WTC11 (cell line): ENCODE results near the gene ANGPTL2. TPM values are rescaled to one million over a fixed set of nuclear protein-coding genes. Genes with fewer than 3 reads are reported as not detected.

Experiments
- CREM ChIP-seq: sonication (generic); formaldehyde crosslinking; IDR thresholded peaks from 2 replicates; pipeline ENCODE4 v1.8.1; 2022; ENCODE audit warnings: mild to moderate bottlenecking, missing genetic modification reagents, moderate library complexity
- GABPB1 ChIP-seq: sonication (generic); formaldehyde crosslinking; IDR thresholded peaks from 2 replicates; pipeline ENCODE4 v1.8.1; 2023; ENCODE audit warnings: mild to moderate bottlenecking, missing genetic modification reagents
- GTF2I ChIP-seq: fragments of 250-450 bp; sonication (Bioruptor Pico); conservative IDR thresholded peaks from 2 replicates; pipeline ENCODE4 v1.4.0; 2021; ENCODE audit warnings: mild to moderate bottlenecking
- RORB ChIP-seq: fragments of 250-450 bp; sonication (Bioruptor Pico); IDR thresholded peaks from 2 replicates; pipeline ENCODE4 v1.9.0; 2021; ENCODE audit warnings: mild to moderate bottlenecking
- SMAD4 ChIP-seq: sonication (generic); formaldehyde crosslinking; IDR thresholded peaks from 2 replicates; pipeline ENCODE4 v1.8.0; 2022; ENCODE audit warnings: mild to moderate bottlenecking, missing genetic modification reagents
- USF2 ChIP-seq: sonication (generic); formaldehyde crosslinking; IDR thresholded peaks from 2 replicates; pipeline ENCODE4 v1.8.1; 2023; ENCODE audit warnings: mild to moderate bottlenecking, missing genetic modification reagents, moderate library complexity
- ZNF317 ChIP-seq: sonication (generic); formaldehyde crosslinking; IDR thresholded peaks from 2 replicates; pipeline ENCODE4 v1.8.1; 2023; ENCODE audit warnings: low read depth, mild to moderate bottlenecking, moderate library complexity, missing genetic modification reagents, borderline replicate concordance
- total RNA-seq: library from RNA; stranded (reverse); gene quantifications from 3 replicates; pipeline ENCODE4 v1.2.3, GENCODE V29; 2021
- TF ChIP-seq, protein P1 (sequence below): sonication (generic); formaldehyde crosslinking; IDR thresholded peaks from 2 replicates; pipeline ENCODE4 v1.8.0; 2023; ENCODE audit warnings: mild to moderate bottlenecking, missing genetic modification reagents
- TF ChIP-seq, protein P2 (sequence below): fragments of 250-450 bp; sonication (Bioruptor Pico); IDR thresholded peaks from 2 replicates; pipeline ENCODE4 v1.9.0; 2021; ENCODE audit warnings: mild to moderate bottlenecking
- TF ChIP-seq, protein P3 (sequence below): fragments of 250-450 bp; sonication (Bioruptor Pico); IDR thresholded peaks from 2 replicates; pipeline ENCODE4 v2.1.2; 2022; ENCODE audit warnings: mild to moderate bottlenecking, moderate library complexity
- TF ChIP-seq, protein P4 (sequence below): sonication (generic); formaldehyde crosslinking; IDR thresholded peaks from 2 replicates; pipeline ENCODE4 v1.8.0; 2023; ENCODE audit warnings: missing genetic modification reagents, mild to moderate bottlenecking, borderline replicate concordance
- TF ChIP-seq, protein P5 (sequence below): fragments of 250-450 bp; sonication (Bioruptor Pico); IDR thresholded peaks from 2 replicates; pipeline ENCODE4 v1.8.0; 2021; ENCODE audit warnings: mild to moderate bottlenecking

The ANGPTL2 gene
- total RNA-seq, 1 experiment from 2014 or later: 4.5 TPM

DNA sequence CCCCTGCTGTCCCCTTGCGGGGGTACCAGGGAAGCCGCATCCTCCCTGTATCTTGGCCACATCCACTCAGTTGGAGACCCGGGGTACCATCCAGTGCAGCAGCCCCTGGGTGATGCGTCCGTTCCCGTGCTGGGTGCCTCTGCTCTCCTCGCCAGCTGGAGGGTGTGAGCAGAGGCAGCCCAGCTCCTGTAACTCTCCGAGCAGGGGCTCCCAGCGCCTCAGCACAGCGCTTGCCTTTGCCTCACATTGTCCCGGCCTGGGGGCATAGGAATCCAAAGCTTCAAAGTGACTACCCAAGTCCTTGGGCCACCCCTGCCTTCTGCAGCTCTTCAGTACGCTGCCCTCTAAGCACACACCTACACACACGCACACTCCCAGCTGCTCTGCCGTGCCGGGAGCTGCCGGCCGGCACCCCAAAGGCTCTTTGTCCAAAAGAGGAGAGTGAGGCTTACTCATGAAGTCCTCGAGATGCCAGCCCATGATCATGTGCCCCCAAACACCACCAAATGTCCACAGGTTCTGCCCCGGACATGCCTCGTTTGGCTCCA is 733 bp downstream of the ANGPTL2 start (continued):
- TF ChIP-seq USF2 (CRISPR knock-in tag): no peak
- TF ChIP-seq SMAD4 (CRISPR knock-in tag): no peak
- TF ChIP-seq RORB (CRISPR knock-in tag): no peak
- TF ChIP-seq, protein P1, sequence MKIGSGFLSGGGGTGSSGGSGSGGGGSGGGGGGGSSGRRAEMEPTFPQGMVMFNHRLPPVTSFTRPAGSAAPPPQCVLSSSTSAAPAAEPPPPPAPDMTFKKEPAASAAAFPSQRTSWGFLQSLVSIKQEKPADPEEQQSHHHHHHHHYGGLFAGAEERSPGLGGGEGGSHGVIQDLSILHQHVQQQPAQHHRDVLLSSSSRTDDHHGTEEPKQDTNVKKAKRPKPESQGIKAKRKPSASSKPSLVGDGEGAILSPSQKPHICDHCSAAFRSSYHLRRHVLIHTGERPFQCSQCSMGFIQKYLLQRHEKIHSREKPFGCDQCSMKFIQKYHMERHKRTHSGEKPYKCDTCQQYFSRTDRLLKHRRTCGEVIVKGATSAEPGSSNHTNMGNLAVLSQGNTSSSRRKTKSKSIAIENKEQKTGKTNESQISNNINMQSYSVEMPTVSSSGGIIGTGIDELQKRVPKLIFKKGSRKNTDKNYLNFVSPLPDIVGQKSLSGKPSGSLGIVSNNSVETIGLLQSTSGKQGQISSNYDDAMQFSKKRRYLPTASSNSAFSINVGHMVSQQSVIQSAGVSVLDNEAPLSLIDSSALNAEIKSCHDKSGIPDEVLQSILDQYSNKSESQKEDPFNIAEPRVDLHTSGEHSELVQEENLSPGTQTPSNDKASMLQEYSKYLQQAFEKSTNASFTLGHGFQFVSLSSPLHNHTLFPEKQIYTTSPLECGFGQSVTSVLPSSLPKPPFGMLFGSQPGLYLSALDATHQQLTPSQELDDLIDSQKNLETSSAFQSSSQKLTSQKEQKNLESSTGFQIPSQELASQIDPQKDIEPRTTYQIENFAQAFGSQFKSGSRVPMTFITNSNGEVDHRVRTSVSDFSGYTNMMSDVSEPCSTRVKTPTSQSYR (CRISPR knock-in tag): no peak
- TF ChIP-seq, protein P2, sequence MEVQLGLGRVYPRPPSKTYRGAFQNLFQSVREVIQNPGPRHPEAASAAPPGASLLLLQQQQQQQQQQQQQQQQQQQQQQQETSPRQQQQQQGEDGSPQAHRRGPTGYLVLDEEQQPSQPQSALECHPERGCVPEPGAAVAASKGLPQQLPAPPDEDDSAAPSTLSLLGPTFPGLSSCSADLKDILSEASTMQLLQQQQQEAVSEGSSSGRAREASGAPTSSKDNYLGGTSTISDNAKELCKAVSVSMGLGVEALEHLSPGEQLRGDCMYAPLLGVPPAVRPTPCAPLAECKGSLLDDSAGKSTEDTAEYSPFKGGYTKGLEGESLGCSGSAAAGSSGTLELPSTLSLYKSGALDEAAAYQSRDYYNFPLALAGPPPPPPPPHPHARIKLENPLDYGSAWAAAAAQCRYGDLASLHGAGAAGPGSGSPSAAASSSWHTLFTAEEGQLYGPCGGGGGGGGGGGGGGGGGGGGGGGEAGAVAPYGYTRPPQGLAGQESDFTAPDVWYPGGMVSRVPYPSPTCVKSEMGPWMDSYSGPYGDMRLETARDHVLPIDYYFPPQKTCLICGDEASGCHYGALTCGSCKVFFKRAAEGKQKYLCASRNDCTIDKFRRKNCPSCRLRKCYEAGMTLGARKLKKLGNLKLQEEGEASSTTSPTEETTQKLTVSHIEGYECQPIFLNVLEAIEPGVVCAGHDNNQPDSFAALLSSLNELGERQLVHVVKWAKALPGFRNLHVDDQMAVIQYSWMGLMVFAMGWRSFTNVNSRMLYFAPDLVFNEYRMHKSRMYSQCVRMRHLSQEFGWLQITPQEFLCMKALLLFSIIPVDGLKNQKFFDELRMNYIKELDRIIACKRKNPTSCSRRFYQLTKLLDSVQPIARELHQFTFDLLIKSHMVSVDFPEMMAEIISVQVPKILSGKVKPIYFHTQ (CRISPR knock-in tag): no peak
- TF ChIP-seq, protein P3, sequence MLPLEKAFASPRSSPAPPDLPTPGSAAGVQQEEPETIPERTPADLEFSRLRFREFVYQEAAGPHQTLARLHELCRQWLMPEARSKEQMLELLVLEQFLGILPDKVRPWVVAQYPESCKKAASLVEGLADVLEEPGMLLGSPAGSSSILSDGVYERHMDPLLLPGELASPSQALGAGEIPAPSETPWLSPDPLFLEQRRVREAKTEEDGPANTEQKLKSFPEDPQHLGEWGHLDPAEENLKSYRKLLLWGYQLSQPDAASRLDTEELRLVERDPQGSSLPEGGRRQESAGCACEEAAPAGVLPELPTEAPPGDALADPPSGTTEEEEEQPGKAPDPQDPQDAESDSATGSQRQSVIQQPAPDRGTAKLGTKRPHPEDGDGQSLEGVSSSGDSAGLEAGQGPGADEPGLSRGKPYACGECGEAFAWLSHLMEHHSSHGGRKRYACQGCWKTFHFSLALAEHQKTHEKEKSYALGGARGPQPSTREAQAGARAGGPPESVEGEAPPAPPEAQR (CRISPR knock-in tag): no peak
- TF ChIP-seq GABPB1 (CRISPR knock-in tag): no peak
- TF ChIP-seq GTF2I (CRISPR knock-in tag): no peak
- TF ChIP-seq, protein P4, sequence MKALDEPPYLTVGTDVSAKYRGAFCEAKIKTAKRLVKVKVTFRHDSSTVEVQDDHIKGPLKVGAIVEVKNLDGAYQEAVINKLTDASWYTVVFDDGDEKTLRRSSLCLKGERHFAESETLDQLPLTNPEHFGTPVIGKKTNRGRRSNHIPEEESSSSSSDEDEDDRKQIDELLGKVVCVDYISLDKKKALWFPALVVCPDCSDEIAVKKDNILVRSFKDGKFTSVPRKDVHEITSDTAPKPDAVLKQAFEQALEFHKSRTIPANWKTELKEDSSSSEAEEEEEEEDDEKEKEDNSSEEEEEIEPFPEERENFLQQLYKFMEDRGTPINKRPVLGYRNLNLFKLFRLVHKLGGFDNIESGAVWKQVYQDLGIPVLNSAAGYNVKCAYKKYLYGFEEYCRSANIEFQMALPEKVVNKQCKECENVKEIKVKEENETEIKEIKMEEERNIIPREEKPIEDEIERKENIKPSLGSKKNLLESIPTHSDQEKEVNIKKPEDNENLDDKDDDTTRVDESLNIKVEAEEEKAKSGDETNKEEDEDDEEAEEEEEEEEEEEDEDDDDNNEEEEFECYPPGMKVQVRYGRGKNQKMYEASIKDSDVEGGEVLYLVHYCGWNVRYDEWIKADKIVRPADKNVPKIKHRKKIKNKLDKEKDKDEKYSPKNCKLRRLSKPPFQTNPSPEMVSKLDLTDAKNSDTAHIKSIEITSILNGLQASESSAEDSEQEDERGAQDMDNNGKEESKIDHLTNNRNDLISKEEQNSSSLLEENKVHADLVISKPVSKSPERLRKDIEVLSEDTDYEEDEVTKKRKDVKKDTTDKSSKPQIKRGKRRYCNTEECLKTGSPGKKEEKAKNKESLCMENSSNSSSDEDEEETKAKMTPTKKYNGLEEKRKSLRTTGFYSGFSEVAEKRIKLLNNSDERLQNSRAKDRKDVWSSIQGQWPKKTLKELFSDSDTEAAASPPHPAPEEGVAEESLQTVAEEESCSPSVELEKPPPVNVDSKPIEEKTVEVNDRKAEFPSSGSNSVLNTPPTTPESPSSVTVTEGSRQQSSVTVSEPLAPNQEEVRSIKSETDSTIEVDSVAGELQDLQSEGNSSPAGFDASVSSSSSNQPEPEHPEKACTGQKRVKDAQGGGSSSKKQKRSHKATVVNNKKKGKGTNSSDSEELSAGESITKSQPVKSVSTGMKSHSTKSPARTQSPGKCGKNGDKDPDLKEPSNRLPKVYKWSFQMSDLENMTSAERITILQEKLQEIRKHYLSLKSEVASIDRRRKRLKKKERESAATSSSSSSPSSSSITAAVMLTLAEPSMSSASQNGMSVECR (CRISPR knock-in tag): no peak
- no peak for TF ChIP-seq ZNF317 (CRISPR knock-in tag)
- TF ChIP-seq, protein P5, sequence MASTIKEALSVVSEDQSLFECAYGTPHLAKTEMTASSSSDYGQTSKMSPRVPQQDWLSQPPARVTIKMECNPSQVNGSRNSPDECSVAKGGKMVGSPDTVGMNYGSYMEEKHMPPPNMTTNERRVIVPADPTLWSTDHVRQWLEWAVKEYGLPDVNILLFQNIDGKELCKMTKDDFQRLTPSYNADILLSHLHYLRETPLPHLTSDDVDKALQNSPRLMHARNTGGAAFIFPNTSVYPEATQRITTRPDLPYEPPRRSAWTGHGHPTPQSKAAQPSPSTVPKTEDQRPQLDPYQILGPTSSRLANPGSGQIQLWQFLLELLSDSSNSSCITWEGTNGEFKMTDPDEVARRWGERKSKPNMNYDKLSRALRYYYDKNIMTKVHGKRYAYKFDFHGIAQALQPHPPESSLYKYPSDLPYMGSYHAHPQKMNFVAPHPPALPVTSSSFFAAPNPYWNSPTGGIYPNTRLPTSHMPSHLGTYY (CRISPR knock-in tag): no peak
- TF ChIP-seq CREM (CRISPR knock-in tag): no peak
- TF ChIP-seq, all 79 proteins: peak for 0
